ENCODE data around the gene VPS16.

VPS16 gene

DNA sequence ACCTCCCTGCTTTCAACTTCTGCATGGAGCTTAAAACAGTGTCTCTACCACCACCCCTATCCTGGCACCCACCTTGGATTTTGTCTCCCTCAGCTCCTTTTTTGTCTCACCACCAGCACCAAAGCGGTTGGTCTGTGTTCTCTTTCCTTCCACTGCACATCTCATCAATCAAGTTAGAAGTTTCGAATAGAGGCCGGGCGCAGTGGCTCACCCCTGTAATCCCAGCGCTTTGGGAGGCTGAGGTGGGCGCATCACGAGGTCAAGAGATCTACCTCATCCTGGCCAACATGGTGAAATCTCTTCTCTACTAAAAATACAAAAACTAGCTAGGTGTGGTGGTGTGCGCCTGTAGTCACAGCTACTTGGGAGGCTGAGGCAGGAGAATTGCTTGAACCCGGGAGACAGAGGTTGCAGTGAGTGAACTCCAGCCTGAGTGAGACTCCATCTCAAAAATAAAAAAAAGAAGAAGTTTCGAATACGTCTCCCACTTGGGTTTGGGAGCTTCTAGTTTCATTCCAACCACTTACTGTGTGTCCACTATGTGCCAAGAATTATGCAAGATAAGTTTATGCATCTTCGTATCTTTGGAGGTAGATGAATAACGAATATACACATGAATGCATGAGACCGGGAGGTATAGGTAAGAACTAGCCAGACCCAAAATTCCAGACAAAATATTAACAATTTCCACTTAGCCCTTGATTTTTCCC, 6.0 kb upstream of the VPS16 start:
- no peak overlapping the region for H3K27ac ChIP-seq
- H3K4me1 ChIP-seq (ENCODE audit: control insufficient read depth in 1 of 2, insufficient read depth in 1 of 2, low read depth in 1 of 2, low read length in 1 of 2), result peaks cover 4 to 5% of the 10 kb centered on the region in 2 experiments
- no peaks in the 10 kb centered on the region for H3K36me3 ChIP-seq
- peaks cover 13% of the 10 kb centered on the region for H3K27me3 ChIP-seq
- TF ChIP-seq, protein P1, sequence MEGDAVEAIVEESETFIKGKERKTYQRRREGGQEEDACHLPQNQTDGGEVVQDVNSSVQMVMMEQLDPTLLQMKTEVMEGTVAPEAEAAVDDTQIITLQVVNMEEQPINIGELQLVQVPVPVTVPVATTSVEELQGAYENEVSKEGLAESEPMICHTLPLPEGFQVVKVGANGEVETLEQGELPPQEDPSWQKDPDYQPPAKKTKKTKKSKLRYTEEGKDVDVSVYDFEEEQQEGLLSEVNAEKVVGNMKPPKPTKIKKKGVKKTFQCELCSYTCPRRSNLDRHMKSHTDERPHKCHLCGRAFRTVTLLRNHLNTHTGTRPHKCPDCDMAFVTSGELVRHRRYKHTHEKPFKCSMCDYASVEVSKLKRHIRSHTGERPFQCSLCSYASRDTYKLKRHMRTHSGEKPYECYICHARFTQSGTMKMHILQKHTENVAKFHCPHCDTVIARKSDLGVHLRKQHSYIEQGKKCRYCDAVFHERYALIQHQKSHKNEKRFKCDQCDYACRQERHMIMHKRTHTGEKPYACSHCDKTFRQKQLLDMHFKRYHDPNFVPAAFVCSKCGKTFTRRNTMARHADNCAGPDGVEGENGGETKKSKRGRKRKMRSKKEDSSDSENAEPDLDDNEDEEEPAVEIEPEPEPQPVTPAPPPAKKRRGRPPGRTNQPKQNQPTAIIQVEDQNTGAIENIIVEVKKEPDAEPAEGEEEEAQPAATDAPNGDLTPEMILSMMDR (IDR thresholded peaks at IDR 0.05), result no peak
- H3K4me3 ChIP-seq (ENCODE audit: low read depth in 1 of 2, low read length in 1 of 2), result no peak overlapping the region
- H3K9me3 ChIP-seq, result no peaks in the 10 kb centered on the region

DNA sequence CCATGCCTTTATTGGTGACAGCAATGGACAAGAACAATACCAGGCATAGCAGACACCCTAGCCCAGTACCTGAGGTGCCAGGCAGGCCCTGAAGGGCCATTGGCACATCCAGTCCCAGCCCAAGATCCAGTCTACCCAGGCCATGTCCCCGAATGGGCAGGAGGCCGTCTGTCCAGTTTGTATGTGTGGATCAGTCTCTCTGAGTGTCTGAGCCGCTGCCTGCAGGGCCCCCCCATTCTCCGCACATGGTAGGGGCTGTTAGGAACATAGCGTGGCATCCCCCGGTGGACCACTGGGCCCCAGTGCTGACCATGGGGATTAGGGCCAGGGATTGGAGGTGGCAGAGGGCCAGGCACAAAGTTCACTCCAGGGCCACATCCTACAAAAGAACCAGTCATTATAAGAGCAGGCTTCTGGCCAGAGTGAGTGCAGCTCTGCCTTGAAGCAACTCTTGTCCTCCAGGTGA, 5.2 kb upstream of the VPS16 start:
- Histone ChIP-seq H3K36me3 (no peaks in the 10 kb centered on the region), H3K4me1 (ENCODE audit: control insufficient read depth in 1 of 2, insufficient read depth in 1 of 2, low read depth in 1 of 2, low read length in 1 of 2) (peaks cover 9 to 11% of the 10 kb centered on the region in 2 experiments), H3K27me3 (peaks cover 5% of the 10 kb centered on the region), H3K9me3 (no peaks in the 10 kb centered on the region), H3K27ac (no peak overlapping the region), H3K4me3 (ENCODE audit: low read depth in 1 of 2, low read length in 1 of 2) (no peak overlapping the region)
- TF ChIP-seq, protein P1 (IDR thresholded peaks at IDR 0.05), result no peak

DNA sequence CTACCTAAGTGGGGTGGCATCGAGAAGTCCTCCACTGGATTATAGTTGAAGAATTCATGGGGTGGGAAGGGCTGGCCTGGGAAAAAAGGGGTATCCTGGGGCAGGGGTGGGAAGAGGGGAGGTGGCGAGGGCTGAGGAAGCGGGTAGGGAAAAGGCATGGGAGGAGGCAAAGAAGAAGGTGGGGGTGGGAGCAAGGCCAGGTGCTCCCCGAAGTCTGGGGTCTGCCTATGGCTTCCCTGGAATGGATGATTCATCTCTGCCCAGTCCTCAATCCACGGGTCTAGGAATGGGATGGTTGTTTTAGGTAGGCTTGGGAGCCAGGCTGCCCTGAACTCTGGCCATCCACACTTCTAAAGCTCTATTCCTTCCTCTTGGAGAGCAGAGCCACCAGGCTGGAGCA, 4.5 kb upstream of the VPS16 start:
- no peak overlapping the region for H3K27ac ChIP-seq
- no peak overlapping the region for H3K4me3 ChIP-seq (ENCODE audit: low read depth in 1 of 2, low read length in 1 of 2)
- H3K27me3 ChIP-seq, result peaks cover 4% of the 10 kb centered on the region
- no peaks in the 10 kb centered on the region for H3K36me3 ChIP-seq
- H3K9me3 ChIP-seq, result no peaks in the 10 kb centered on the region
- H3K4me1 ChIP-seq (ENCODE audit: control insufficient read depth in 1 of 2, insufficient read depth in 1 of 2, low read depth in 1 of 2, low read length in 1 of 2), result peaks cover 12 to 13% of the 10 kb centered on the region in 2 experiments
- TF ChIP-seq, protein P1 (IDR thresholded peaks at IDR 0.05), result no peak

DNA sequence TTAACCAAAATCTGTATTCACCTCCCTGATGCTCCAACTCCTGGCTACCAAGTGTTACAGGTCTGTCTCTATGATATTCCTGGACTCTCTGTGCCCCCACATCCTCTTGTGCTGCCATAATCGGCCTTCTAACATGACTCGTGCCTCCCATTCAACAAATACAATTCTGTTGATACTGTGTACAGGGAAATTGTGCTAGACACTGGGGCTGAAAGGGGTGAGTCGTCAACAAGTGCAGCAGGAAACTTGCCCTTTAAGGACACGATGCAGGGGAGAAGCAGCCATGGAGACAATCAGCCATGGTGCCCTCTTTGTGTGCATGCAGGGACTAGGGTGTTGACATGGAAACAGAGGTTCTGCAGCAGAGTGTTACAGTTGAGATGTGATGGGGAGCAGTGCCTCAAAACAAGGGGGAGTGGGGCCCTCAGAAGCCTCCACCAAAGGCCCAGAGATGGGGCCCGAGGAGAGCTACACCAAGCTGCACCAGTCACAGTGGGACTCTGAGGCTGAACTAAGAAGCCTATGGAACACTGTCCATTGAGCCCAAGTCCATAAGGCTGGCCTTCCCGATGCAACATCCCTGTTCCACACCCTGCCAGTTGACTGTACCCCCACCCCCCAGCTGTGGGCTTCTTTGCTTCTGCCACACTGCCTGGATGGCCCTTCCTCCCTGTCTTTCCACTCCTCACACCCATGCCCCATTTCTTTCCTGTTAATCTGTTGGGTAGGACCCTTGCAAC, 3.2 kb upstream of the VPS16 start:
- Histone ChIP-seq H3K27me3 (no peaks in the 10 kb centered on the region), H3K36me3 (no peaks in the 10 kb centered on the region), H3K4me1 (ENCODE audit: control insufficient read depth in 1 of 2, insufficient read depth in 1 of 2, low read depth in 1 of 2, low read length in 1 of 2) (peaks cover 18 to 20% of the 10 kb centered on the region in 2 experiments), H3K4me3 (ENCODE audit: low read depth in 1 of 2, low read length in 1 of 2) (no peak overlapping the region), H3K27ac (no peak overlapping the region), H3K9me3 (no peaks in the 10 kb centered on the region)
- TF ChIP-seq, protein P1 (IDR thresholded peaks at IDR 0.05), result no peak

DNA sequence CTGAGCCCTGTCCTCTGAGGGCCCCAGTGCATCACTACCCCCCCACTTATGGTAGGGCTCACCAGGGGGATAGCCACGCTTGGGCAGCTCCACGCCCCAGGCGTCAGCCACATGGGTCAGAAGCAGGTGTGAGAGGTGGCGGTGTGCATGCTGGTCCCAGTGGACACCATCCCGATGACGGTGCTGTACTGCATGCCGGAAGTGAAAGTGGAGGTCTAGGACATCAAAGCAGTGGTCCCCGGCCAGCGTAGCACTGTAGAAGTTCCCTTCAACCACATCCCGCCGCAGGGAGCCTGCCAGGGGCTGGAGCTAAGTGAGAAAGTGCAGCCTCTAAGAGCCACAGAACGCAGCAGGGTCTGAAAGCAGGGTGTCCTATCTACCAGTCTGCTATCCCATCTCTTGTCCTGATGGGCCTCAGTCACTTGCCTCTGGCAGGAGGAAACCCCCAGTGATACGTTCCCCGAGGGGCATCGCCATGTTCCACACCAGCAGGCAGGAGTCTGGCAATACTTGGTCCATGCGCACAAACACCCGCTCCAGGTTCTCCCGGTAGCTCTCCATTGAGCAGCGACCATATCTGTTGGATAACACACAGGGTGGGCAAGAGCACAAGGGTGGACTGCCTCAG, 2.3 kb upstream of the VPS16 start:
- TF ChIP-seq, protein P1 (IDR thresholded peaks at IDR 0.05), result no peak
- Histone ChIP-seq H3K4me3 (ENCODE audit: low read depth in 1 of 2, low read length in 1 of 2) (no peak overlapping the region), H3K4me1 (ENCODE audit: control insufficient read depth in 1 of 2, insufficient read depth in 1 of 2, low read depth in 1 of 2, low read length in 1 of 2) (peaks cover 18 to 20% of the 10 kb centered on the region in 2 experiments), H3K9me3 (no peaks in the 10 kb centered on the region), H3K27me3 (no peaks in the 10 kb centered on the region), H3K27ac (no peak overlapping the region), H3K36me3 (no peaks in the 10 kb centered on the region)

Measured in neutrophil (primary cell).